Frontal cortex (tissue), 4 donors: Measurements from ENCODE around the gene FNIP1. TPM values are rescaled to one million over a fixed set of nuclear protein-coding genes. Genes with fewer than 3 reads are reported as not detected.
A peak's percentile ranks its signal among the peaks of the same experiment; 100 is the strongest.
"Not testable (repeated sequence)": the region's sequence is repeated elsewhere in the genome, so short reads cannot be mapped to it uniquely, and the experiment has no call there.

Source experiments
- DNase-seq, 2 donors: peaks; one replicate each; pipeline ENCODE4 v3.0.0; 2012; ENCODE audit warnings: low spot score in 2 of 2
- FAIRE-seq: peaks from 2 replicates; lab custom pipeline; 2012; peaks lifted over from hg19 to GRCh38; lab: Jason Lieb, UNC
- total RNA-seq: library from RNA; depleted of rRNA; stranded (reverse); fragments of >200 nt; gene quantifications from one replicate; pipeline ENCODE4 v1.2.3, GENCODE V29; 2014
- donor health status: control.
- donor health status: control.
- donor health status: control.

FNIP1 gene
- total RNA-seq, 1 donor from 2014 or later: 54.2 TPM

GRCh38 chr5:131789765-131790164 lies 7.1 kb downstream of the FNIP1 start:
- FAIRE-seq (no peak), DNase-seq (no peak)

DNA sequence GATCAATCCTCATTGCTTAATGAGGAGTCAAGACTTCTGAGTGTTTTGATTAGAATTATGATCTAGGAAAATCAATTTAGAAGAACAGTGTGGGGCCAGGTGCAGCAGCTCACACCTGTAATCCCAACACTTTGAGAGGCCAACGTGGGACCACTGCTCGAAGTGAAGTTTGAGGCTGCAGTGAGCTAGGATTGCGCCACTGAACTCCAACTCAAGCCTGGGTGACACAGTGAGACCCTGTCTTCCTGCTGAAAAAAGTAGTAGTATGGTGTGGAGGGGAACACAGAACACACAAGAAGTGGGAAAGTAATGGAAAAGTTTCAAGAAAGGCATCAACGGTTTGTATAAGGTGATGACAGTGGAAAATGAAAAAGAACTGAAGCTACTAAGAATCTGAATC lies 9.1 kb downstream of the FNIP1 start:
- no peak for DNase-seq
- FAIRE-seq: no peak

GRCh38 chr5:131786900-131787692 lies 9.7 kb downstream of the FNIP1 start:
- FAIRE-seq: no peak
- DNase-seq: no peak

DNA sequence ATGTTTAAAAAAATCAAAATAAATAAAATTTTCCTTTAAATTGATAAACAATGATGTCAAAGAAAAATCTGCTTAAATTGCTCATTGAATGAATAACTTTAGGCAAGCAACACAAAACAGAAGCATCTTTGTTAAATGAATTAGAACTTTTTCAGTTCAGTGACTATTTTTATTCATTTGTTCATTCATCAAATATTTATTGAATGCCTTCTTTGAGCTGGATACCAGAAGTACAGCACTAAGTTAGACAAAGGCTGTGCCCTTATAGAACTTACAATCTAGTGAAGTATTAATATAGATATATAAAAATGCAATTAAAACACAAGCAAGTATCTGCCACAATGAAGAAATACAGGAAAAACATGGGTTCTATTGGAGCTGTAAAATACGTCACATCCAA lies 10.8 kb downstream of the FNIP1 start:
- FAIRE-seq: peak; percentile 79
- no peak for DNase-seq

GRCh38 chr5:131783874-131784273 lies 12.9 kb downstream of the FNIP1 start:
- FAIRE-seq (no peak), DNase-seq (no peak)

DNA sequence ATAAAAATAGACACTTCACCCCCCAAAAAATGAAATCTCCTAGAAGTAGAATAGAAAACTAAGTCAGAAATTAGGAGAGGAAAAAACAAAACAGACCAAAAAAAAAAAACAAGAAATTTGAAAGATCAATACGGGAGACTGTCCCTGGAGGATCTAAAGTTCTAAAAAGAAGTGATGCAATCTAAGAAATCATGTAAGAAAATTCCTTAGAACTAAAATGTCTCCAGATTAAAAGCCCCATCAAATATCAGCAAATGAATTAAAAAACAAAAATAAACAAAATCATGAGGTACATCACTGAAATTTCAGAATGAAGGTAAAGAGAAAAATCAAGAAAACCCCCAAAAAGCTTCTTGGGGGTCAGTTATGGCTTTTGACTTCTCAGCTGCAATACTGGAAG lies 13.5 kb downstream of the FNIP1 start:
- DNase-seq (no peak), FAIRE-seq (no peak)

DNA sequence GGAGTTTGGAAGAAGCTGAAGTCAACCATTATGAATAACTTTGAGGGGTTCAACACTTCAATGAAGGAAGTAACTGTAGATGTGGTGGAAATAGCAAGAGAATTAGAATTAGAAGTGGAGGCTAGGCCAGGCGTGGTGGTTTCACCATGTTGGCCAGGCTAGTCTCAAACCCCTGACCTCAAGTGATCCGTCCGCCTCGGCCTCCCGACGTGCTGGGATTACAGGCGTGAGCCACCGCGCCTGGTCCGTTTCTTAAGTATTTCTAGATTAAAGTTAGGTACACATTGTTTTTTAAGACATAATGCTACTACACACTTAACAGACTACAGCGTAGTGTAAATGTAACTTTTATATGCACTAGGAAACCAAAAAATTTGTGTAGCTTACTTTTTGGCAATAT lies 14.1 kb downstream of the FNIP1 start:
- FAIRE-seq (no peak), DNase-seq (no peak)

- not testable (repeated sequence) for DNase-seq, FAIRE-seq
Observed at GRCh38 chr5:131778141-131778540, 18.7 kb downstream of the FNIP1 start.

- DNase-seq: no peak
- FAIRE-seq: no peak
Observed at GRCh38 chr5:131776450-131776849, 20.4 kb downstream of the FNIP1 start.

GRCh38 chr5:131774652-131775367 lies 22.0 kb downstream of the FNIP1 start:
- DNase-seq (no peak), FAIRE-seq (no peak)

- no peak for DNase-seq
- FAIRE-seq: peak; percentile 93
Observed at GRCh38 chr5:131773805-131774204, 23.0 kb downstream of the FNIP1 start.

DNA sequence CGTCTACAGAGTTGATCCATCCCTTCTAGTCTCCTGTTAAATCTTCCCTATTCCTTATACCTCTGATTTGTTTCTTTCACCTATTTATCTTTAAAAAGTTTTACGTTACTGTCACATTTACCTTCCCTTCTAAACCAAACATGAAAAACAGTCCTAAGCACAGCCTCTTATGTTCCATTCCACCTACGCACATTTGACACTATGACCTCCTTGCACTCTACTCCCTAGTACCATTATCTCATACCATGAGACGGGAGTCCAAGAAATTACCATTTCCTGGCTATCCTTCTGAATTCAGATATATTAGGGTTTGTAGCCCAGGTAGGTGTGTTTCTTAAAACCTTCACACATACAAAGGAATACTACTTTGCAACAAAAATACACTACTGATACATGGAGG lies 25.1 kb downstream of the FNIP1 start:
- no peak for FAIRE-seq
- no peak for DNase-seq

DNA sequence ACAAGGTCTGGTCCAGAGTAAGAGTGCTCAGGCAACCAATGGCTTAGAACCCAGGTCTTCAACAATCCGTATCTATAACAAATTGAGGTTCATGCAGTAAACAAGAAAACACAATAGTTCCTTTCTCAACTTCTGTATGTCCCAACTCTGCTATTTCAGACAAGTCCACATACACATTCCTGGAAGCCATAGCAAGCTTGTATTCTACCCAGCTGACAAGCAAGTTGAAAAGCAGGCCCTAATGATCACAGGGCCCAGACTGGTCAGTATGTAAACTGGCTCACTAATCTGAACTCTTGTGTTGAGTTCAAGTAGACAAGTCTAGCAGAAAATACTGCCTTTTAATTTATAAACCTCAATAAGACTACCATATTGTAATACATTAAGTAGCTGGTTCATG lies 26.9 kb downstream of the FNIP1 start:
- FAIRE-seq: no peak

DNA sequence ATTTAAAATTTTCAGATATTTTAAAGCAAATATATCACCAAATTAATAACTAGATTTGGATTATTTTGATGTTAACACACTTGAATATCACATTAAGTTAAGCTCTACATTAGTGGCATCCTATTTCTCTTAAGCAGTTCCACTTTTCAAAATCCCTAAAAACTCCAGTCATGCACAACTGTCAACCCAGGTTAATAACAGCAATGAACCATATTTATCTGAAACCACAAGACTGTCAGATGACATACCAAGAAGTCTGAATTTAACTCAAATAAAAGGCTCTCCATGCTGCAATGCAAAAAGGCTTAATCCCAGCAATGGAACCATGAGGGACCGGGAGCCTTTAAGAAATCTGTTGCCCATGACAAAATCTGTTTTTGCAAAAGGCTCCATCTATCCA lies 27.5 kb downstream of the FNIP1 start:
- no peak for DNase-seq
- FAIRE-seq: no peak

More for the DNA sequence above, 26.9 kb downstream of the FNIP1 start:
- DNase-seq: no peak

DNA sequence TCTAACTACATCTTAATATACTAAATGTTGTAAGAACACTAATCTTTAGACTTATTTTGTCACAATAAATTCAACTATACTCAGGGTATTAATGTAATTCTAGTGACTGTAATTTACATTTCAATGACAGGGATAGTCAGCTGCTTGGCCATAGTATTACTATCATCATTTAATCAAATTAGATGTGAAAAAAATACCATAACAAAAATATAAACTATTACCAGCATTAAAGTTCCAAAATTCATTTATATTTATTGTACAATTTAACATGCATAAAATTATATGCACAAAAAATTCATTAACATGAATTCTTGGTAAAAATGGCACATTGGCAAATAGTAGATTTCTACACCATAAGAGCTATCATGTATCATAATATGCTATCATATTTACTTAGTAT lies 28.9 kb downstream of the FNIP1 start:
- no peak for FAIRE-seq

DNA sequence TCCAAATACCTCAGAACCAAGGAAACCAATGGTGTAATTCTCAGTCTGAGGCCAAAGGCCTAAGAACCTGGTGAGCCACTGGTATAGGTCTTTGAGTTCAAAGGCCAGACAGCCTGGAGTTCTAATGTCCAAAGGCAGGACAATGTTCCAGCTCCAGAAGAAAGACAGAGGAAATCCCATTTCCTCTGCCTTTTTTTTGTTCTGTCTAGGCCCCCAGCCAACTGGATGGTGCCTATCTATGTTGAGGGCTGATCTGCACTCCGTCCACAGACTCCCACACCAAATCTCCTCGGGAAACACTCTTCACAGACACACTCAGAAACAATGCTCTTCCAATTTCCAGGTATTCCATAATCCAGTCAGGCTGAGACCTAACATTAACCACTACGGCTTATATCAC lies 30.1 kb downstream of the FNIP1 start:
- FAIRE-seq: no peak
- no peak for DNase-seq

More for the DNA sequence above, 28.9 kb downstream of the FNIP1 start:
- no peak for DNase-seq

DNA sequence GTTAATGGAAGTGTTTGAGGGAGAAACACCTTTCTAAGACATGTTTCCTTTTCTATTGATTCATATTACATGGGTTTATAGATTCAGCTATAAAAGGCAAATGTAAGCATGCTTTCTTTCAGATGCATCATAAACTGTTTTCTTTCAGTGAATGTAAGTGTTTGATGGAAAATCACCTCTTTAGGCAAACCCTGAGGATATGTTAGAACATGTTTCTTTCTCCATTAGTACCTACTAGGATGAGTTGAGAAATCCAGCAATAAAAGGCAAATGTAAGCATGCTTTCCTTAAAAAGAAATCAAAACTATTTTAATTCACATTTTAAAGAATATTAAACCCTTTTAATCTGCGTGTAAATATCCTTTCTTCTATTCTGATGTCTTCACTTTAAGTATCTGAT lies 31.6 kb downstream of the FNIP1 start:
- no peak for DNase-seq
- no peak for FAIRE-seq

- no peak for DNase-seq
- no peak for FAIRE-seq
Observed at GRCh38 chr5:131763968-131764367, 32.8 kb downstream of the FNIP1 start.

DNA sequence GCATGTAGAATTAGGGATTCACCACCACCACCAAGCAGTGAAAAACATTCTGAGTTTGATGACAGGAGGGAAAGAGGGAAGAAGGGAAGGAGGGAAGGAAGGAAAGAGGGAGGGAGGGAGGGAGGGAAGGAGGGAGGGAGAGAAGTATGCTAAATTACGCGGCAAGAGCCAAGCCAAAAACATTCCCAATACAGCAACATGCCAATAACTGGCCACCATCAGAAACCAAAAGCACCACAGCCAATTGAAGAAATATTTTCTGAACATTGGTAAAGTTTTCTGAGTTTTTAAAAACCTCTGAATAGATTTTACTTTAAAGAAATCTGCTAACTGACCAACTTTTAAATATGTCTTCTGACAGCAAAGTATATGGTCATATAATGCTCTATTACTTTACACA lies 36.0 kb downstream of the FNIP1 start:
- FAIRE-seq (no peak), DNase-seq (no peak)

GRCh38 chr5:131759704-131760103 lies 37.1 kb downstream of the FNIP1 start:
- no peak for FAIRE-seq
- DNase-seq: no peak

GRCh38 chr5:131758520-131758900 lies 38.3 kb downstream of the FNIP1 start:
- DNase-seq (no peak), FAIRE-seq (no peak)
